Right cardiac atrium (tissue), 5 donors: Measurements from ENCODE around the gene PTTG1. TPM values are rescaled to one million over a fixed set of nuclear protein-coding genes. Genes with fewer than 3 reads are reported as not detected.

Source experiments
- ATAC-seq, 2 donors: fragments of 200-7000 bp; cut with Tn5 transposase; one replicate each; pipeline versions ENCODE4 v1.8.0 to v1.9.1; 2020; ENCODE audit warnings: moderate library complexity in 2 of 2, mild to moderate bottlenecking in 1 of 2
- DNase-seq, 3 donors: peaks; one replicate each; pipeline ENCODE4 v3.0.0-alpha.2; 2020
- H3K27ac ChIP-seq: one replicate; pipeline ENCODE4 v1.5.1; 2013; ENCODE audit warnings: mild to moderate bottlenecking, low read length, control low read depth, moderate library complexity
- H3K27me3 ChIP-seq: one replicate; pipeline ENCODE4 v1.6.1; 2013; ENCODE audit not compliant: control insufficient read depth, insufficient read depth
- H3K4me1 ChIP-seq: one replicate; pipeline ENCODE4 v1.6.1; 2013; ENCODE audit warnings: low read length; ENCODE audit not compliant: control insufficient read depth, insufficient read depth
- H3K4me3 ChIP-seq: one replicate; pipeline ENCODE4 v1.5.1; 2013; ENCODE audit warnings: low read length, control low read depth
- H3K9me3 ChIP-seq: one replicate; pipeline ENCODE4 v1.6.1; 2013; ENCODE audit warnings: low read length; ENCODE audit not compliant: control insufficient read depth
- WGBS: extraction: QIAGEN DNeasy Blood & Tissue Kit; methylation state at CpG from one replicate; pipeline ENCODE4 v1.1.7; 2013; 5-methylcytosine and 5-hydroxymethylcytosine counted together
- intact Hi-C, 4 donors: fragments of 100-400 bp; cut with DNase I; formaldehyde crosslinking; loops; one replicate each; pipeline versions ENCODE4 v1.11.0 to v1.14.0; 2022 to 2023
- long read RNA-seq, 4 donors: library from polyadenylated mRNA; unstranded; transcript quantifications; one replicate each; pipeline ENCODE4 v2.0.0, GENCODE V29; 2020 to 2021
- polyA plus RNA-seq: library from polyadenylated mRNA; stranded (reverse); fragments of 200-250 nt; gene quantifications from one replicate; pipeline ENCODE4 v1.2.3, GENCODE V29; 2013
- total RNA-seq, 4 donors: library from RNA; stranded (reverse); fragmentation: NEBNext Ultra II Directional; extraction: Animal tissue kit (Norgen Biotek cat#: 25700); gene quantifications; one replicate each; pipeline ENCODE4 v1.2.1, GENCODE V29; 2021
- donor health status: healthy with polysubstance abuse.
- donor health status: DM: no; HTN: yes; CAD: no.
- donor health status: DM: no; HTN: no; CAD: no.
- donor health status: DM: no; HTN: yes; CAD: no; lungs with severe emphysema.
- donor health status: DM: yes; HTN: yes; CAD: no.

Gene PTTG1
- 1 to 10 TPM; 1.5 to 3.9 (median 2.5) TPM for total RNA-seq
- polyA plus RNA-seq = 2.9 TPM
- long read RNA-seq, donor 1 = 0 reads
- long read RNA-seq, donor 2, partial matches to known transcripts = 0 of 1 reads
- long read RNA-seq, donor 2, other reads (novel, unspliced or antisense) = 0 of 1 reads
- long read RNA-seq, donor 3 = 0 reads
- long read RNA-seq, donor 4 = 0 reads

- peak within 1 kb of the TSS; percentile 94 for H3K4me3 ChIP-seq
- H3K27ac ChIP-seq = peak within 1 kb of the TSS; percentile 48
- peak; percentile 90 to 92 for ATAC-seq
- under 1% methylated on average over 39 of the region's 39 CpGs for WGBS
- intact Hi-C loops = no loop called here
- H3K27me3 ChIP-seq = no peaks in the 10 kb centered on the region
- DNase-seq = peak; percentile 96 to 99 (median 98)
- peaks cover 8% of the 10 kb centered on the region for H3K4me1 ChIP-seq
- no peaks in the 10 kb centered on the region for H3K9me3 ChIP-seq
Measured at GRCh38 chr5:160421625-160422258, at the start of gene PTTG1. TSS of gene PTTG1 (plus strand) at chr5:160421855. CDS start at chr5:160422313, 458 bp downstream.

- H3K27ac ChIP-seq = no peak overlapping the region
- ATAC-seq (no peak), DNase-seq (no peak)
- intact Hi-C loops = no loop called here
- peaks cover 3% of the 10 kb centered on the region for H3K4me1 ChIP-seq
- no peaks in the 10 kb centered on the region for H3K9me3 ChIP-seq
- no peaks in the 10 kb centered on the region for H3K27me3 ChIP-seq
- no peak overlapping the region for H3K4me3 ChIP-seq
Measured at GRCh38 chr5:160375166-160375565, 46.5 kb upstream of the PTTG1 start.

GRCh38 chr5:160375701-160376100, 46.0 kb upstream of the PTTG1 start:
- no peaks in the 10 kb centered on the region for H3K9me3 ChIP-seq
- intact Hi-C loops = no loop called here
- WGBS = 75% methylated on average over 2 of the region's 2 CpGs
- DNase-seq (no peak), ATAC-seq (no peak)
- H3K4me3 ChIP-seq = no peak overlapping the region
- no peak overlapping the region for H3K27ac ChIP-seq
- H3K27me3 ChIP-seq = no peaks in the 10 kb centered on the region
- peaks cover 3% of the 10 kb centered on the region for H3K4me1 ChIP-seq

- ATAC-seq = no peak
- no peaks in the 10 kb centered on the region for H3K9me3 ChIP-seq
- DNase-seq = no peak
- H3K27ac ChIP-seq = no peak overlapping the region
- H3K4me3 ChIP-seq = no peak overlapping the region
- no peaks in the 10 kb centered on the region for H3K27me3 ChIP-seq
- intact Hi-C loops = no loop called here
- H3K4me1 ChIP-seq = peaks cover 3% of the 10 kb centered on the region
Measured at GRCh38 chr5:160376416-160376815, 45.2 kb upstream of the PTTG1 start.

GRCh38 chr5:160377651-160378050, 44.0 kb upstream of the PTTG1 start:
- H3K27ac ChIP-seq = no peak overlapping the region
- WGBS = 85% methylated on average over 5 of the region's 5 CpGs
- peaks cover 3% of the 10 kb centered on the region for H3K4me1 ChIP-seq
- no peaks in the 10 kb centered on the region for H3K9me3 ChIP-seq
- no peak for DNase-seq
- intact Hi-C loops = no loop called here
- no peak for ATAC-seq
- no peaks in the 10 kb centered on the region for H3K27me3 ChIP-seq
- no peak overlapping the region for H3K4me3 ChIP-seq

GRCh38 chr5:160378330-160378729, 43.3 kb upstream of the PTTG1 start:
- ATAC-seq = no peak
- DNase-seq = no peak
- peaks cover 3% of the 10 kb centered on the region for H3K4me1 ChIP-seq
- no peak overlapping the region for H3K4me3 ChIP-seq
- H3K27ac ChIP-seq = no peak overlapping the region
- WGBS = 51% methylated on average over 2 of the region's 2 CpGs
- H3K27me3 ChIP-seq = no peaks in the 10 kb centered on the region
- intact Hi-C loops = no loop called here
- H3K9me3 ChIP-seq = no peaks in the 10 kb centered on the region

GRCh38 chr5:160379511-160379910, 42.1 kb upstream of the PTTG1 start:
- Histone ChIP-seq H3K27me3 (no peaks in the 10 kb centered on the region), H3K9me3 (no peaks in the 10 kb centered on the region), H3K4me1 (peaks cover 3% of the 10 kb centered on the region), H3K27ac (no peak overlapping the region), H3K4me3 (no peak overlapping the region)
- WGBS = 31% methylated on average over 4 of the region's 4 CpGs
- DNase-seq (no peak), ATAC-seq (peak; percentile 52 to 54)
- intact Hi-C loops = no loop called here

GRCh38 chr5:160380041-160380440, 41.6 kb upstream of the PTTG1 start:
- Histone ChIP-seq H3K4me1 (peaks cover 3% of the 10 kb centered on the region), H3K4me3 (no peak overlapping the region), H3K27ac (no peak overlapping the region), H3K27me3 (no peaks in the 10 kb centered on the region), H3K9me3 (no peaks in the 10 kb centered on the region)
- WGBS = 81% methylated on average over 2 of the region's 2 CpGs
- ATAC-seq (no peak), DNase-seq (no peak)
- intact Hi-C loops = no loop called here

- H3K9me3 ChIP-seq = no peaks in the 10 kb centered on the region
- H3K4me3 ChIP-seq = no peak overlapping the region
- ATAC-seq (no peak), DNase-seq (no peak)
- H3K27me3 ChIP-seq = no peaks in the 10 kb centered on the region
- peaks cover 3% of the 10 kb centered on the region for H3K4me1 ChIP-seq
- no peak overlapping the region for H3K27ac ChIP-seq
- WGBS = 47% methylated on average over 3 of the region's 3 CpGs
- intact Hi-C loops = no loop called here
Measured at GRCh38 chr5:160382346-160382745, 39.3 kb upstream of the PTTG1 start.

- H3K4me1 ChIP-seq = no peaks in the 10 kb centered on the region
- no peak for ATAC-seq
- H3K9me3 ChIP-seq = no peaks in the 10 kb centered on the region
- intact Hi-C loops = no loop called here
- H3K27ac ChIP-seq = no peak overlapping the region
- DNase-seq = no peak
- no peaks in the 10 kb centered on the region for H3K27me3 ChIP-seq
- 96% methylated on average over 1 of the region's 1 CpG for WGBS
- H3K4me3 ChIP-seq = no peak overlapping the region
Measured at GRCh38 chr5:160384681-160385080, 37.0 kb upstream of the PTTG1 start.

- H3K4me1 ChIP-seq = no peaks in the 10 kb centered on the region
- DNase-seq (no peak), ATAC-seq (no peak)
- H3K27ac ChIP-seq = no peak overlapping the region
- intact Hi-C loops = no loop called here
- no peaks in the 10 kb centered on the region for H3K9me3 ChIP-seq
- no peak overlapping the region for H3K4me3 ChIP-seq
- no peaks in the 10 kb centered on the region for H3K27me3 ChIP-seq
Measured at GRCh38 chr5:160385496-160385895, 36.2 kb upstream of the PTTG1 start.

GRCh38 chr5:160387445-160387844, 34.2 kb upstream of the PTTG1 start:
- no peak for DNase-seq
- intact Hi-C loops = no loop called here
- WGBS = 96% methylated on average over 1 of the region's 1 CpG
- no peak overlapping the region for H3K4me3 ChIP-seq
- no peak overlapping the region for H3K27ac ChIP-seq
- H3K27me3 ChIP-seq = no peaks in the 10 kb centered on the region
- no peaks in the 10 kb centered on the region for H3K9me3 ChIP-seq
- H3K4me1 ChIP-seq = no peaks in the 10 kb centered on the region
- ATAC-seq = no peak
